MCF 10A (cell line): ENCODE data around the gene RPS21. TPM values are rescaled to one million over a fixed set of nuclear protein-coding genes. Genes with fewer than 3 reads are reported as not detected.

Source experiments
- BruUV-seq: library from RNA; stranded (reverse); fragments of 400-500 nt; replicated peaks from 2 replicates; lab custom pipeline; 2021; lab: Mats Ljungman, UMichigan
- CTCF ChIA-PET: fragments of 300-600 bp; sonication (Branson Sonifier 250); formaldehyde crosslinking; extraction: SDS; loops from one replicate; lab custom pipeline; 2021; ENCODE audit warnings: antibody characterized with exemption, inconsistent platforms; lab: Yijun Ruan, JAX
- POLR2A ChIA-PET: fragments of 300-600, 350-650 bp; sonication (Branson Sonifier 250); formaldehyde crosslinking; extraction: SDS; loops from one replicate; lab custom pipeline; 2020; ENCODE audit warnings: antibody characterized with exemption, inconsistent platforms; lab: Yijun Ruan, JAX
- DNase-seq: peaks from one replicate; pipeline ENCODE4 v3.0.0-alpha.2; 2018; ENCODE audit not compliant: unreplicated experiment
- H3K27ac Mint-ChIP-seq: one replicate; pipeline ENCODE4 v1.8.0; 2022; ENCODE audit warnings: mild to moderate bottlenecking, low read depth, mixed read lengths; ENCODE audit not compliant: unreplicated experiment
- H3K27me3 Mint-ChIP-seq: one replicate; pipeline ENCODE4 v1.8.0; 2022; ENCODE audit warnings: mixed read lengths; ENCODE audit not compliant: insufficient read depth, unreplicated experiment
- H3K36me3 Mint-ChIP-seq: one replicate; pipeline ENCODE4 v1.8.0; 2022; ENCODE audit warnings: mild to moderate bottlenecking, moderate library complexity, mixed read lengths; ENCODE audit not compliant: insufficient read depth, unreplicated experiment
- H3K4me1 Mint-ChIP-seq: one replicate; pipeline ENCODE4 v1.8.0; 2022; ENCODE audit warnings: mixed read lengths; ENCODE audit not compliant: insufficient read depth, unreplicated experiment
- H3K4me3 Mint-ChIP-seq: one replicate; pipeline ENCODE4 v1.8.0; 2022; ENCODE audit warnings: mild to moderate bottlenecking, moderate library complexity, mixed read lengths; ENCODE audit not compliant: unreplicated experiment
- H3K9me3 Mint-ChIP-seq: one replicate; pipeline ENCODE4 v1.8.0; 2022; ENCODE audit warnings: mixed read lengths; ENCODE audit not compliant: unreplicated experiment
- intact Hi-C: fragments of 100-400 bp; cut with micrococcal nuclease; formaldehyde crosslinking; loops from 2 replicates; pipeline ENCODE4 v1.14.1; 2022
- total RNA-seq: library from RNA; stranded (reverse); gene quantifications from 2 replicates; pipeline ENCODE4 v1.2.3, GENCODE V29; 2022
- TF ChIP-seq, protein P1 (sequence below): fragments of 200-600 bp; IDR thresholded peaks from one replicate; pipeline ENCODE4 v1.8.0; 2022; ENCODE audit warnings: antibody characterized with exemption, mild to moderate bottlenecking; ENCODE audit not compliant: unreplicated experiment

RPS21 gene
- total RNA-seq, 1 experiment from 2014 or later: 2,055 TPM

DNA sequence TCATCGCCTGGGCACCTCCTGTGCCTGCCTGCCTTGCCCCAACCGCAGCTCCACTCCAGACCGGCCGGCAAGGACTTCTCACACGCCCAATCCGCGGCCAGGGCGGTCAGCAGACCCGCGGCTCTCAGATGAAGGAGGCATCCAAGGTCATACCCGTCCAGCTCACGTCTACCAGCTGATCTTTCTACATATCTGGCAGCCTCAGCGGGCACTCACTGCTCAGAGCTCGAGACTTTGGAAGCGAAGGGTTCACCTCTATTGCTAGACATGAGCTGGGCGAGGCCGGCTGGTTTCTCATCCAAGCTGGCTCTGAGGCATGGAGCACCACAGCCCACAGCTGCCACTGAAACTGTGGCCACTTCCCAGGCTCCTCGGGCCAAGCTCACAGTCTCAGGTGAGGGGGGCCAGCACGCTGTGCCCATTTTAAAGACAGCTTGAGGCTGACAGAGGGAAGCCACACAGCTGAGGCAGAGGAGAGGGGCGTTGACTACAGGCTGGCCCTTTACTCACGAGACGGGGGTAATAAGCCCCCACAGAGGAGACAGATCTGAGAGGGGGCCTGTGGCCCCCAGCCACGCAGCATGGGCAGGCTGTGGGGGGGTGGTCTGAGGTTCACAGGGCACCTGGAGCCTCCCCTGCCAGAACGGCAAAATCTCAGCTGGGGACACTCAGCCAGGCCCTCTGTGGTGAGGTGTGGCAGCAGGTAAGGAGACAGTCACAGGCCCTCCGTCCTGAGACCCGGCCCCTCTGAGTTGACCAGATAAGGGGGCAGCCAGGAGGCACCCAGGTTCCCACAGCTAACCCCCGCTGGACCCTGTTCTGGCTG, 21.8 kb upstream of the RPS21 start:
- POLR2A ChIA-PET: interaction anchor here (0.5 to 12.9 kb wide), 22 partner anchors 8 to 431 kb away, joined by 3 to 347 read pairs (median 4); partner anchors contain the start of genes ADRM1, LSM14B, MRGBP and PSMA7
- Mint-ChIP-seq H3K4me3 (peak overlapping the region; percentile 80), H3K27me3 (no peaks in the 10 kb centered on the region), H3K4me1 (peaks cover 48% of the 10 kb centered on the region), H3K36me3 (peaks cover 35% of the 10 kb centered on the region), H3K9me3 (no peaks in the 10 kb centered on the region), H3K27ac (no peak overlapping the region)
- TF ChIP-seq, protein P1, sequence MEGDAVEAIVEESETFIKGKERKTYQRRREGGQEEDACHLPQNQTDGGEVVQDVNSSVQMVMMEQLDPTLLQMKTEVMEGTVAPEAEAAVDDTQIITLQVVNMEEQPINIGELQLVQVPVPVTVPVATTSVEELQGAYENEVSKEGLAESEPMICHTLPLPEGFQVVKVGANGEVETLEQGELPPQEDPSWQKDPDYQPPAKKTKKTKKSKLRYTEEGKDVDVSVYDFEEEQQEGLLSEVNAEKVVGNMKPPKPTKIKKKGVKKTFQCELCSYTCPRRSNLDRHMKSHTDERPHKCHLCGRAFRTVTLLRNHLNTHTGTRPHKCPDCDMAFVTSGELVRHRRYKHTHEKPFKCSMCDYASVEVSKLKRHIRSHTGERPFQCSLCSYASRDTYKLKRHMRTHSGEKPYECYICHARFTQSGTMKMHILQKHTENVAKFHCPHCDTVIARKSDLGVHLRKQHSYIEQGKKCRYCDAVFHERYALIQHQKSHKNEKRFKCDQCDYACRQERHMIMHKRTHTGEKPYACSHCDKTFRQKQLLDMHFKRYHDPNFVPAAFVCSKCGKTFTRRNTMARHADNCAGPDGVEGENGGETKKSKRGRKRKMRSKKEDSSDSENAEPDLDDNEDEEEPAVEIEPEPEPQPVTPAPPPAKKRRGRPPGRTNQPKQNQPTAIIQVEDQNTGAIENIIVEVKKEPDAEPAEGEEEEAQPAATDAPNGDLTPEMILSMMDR: no peak
- CTCF ChIA-PET: interaction anchor here (0.7 to 8.3 kb wide), 12 partner anchors 9 to 64 kb away, joined by 3 to 87 read pairs (median 10); partner anchors contain the start of genes ADRM1 and RPS21
- intact Hi-C loops: loop anchor here (1.0 to 5.0 kb wide), 2 partner anchors 40 to 63 kb away; partner anchors contain the start of gene ADRM1
- BruUV-seq: no TSS peak
- peak; percentile 66 for DNase-seq

DNA sequence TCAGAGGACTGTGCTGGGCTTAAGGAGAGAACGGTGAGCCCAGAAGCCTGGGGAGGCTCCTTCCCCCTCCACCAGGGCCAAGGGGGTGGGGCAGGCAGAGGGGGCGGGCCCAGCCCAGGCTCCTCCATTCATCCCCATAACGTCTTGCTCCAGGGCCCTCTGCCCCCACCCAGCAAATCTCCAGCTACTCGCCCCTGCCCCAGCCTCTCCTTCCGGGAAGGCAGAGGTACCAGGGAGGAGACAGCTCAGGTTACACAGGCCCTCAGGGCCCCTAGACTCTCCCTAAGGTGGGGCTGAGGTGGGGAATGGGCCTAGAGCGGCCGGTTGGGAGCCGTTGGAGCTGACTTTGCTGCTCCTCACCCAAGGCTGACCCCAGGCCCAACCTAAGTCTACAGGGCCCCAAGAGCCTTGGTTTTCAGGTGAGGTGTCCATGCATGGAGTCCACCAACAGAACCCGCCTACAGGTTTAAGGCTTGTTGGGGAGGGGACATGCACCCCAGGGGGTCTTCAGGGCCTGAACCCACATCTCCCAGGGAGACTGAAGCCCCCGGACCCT, 21.0 kb upstream of the RPS21 start:
- intact Hi-C loops: loop anchor here (1.0 to 5.0 kb wide), 2 partner anchors 39 to 64 kb away; partner anchors contain the start of gene ADRM1

DNA sequence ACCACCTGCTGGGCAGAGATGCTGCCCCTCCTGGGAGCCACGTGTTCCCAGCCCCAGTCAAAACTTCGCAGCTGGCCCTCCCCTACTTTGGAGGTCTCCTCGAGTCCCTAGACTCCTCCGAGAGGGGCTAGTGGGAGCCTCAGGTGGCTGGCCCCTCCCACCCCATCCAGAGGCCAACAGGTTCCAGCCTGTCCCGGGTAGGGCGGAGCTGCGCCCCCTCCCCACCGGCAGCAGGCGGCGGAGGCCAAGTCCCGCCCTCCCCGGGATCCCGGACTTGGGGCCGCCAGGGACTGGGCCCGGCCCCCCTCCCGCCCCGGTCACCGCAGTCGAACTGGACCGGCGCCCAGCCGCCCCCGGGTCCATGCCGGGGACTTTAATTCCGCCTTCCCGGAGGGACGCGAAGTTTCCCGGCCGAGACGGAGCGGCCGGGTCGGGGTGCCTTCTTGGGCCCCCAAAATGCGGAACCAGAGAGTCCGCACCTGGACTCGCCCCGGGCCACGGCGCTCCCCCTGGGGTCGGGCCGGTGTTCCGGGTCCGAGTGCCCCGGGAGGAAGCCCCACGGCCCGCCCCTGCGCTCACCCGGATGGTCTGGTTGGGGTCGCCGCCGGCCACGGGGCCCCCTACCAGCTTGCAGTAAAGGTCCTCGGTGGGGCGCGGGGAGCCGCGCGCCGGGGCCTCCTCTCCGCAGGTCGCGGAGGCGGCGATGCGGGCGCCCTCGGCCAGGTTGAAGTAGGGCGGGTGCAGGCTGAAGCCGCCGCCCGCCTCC, 20.4 kb upstream of the RPS21 start:
- CTCF ChIA-PET: interaction anchor here (0.6 to 8.3 kb wide), 10 partner anchors 10 to 66 kb away, joined by 3 to 87 read pairs (median 14); partner anchors contain the start of gene RPS21
- DNase-seq: peak; percentile 68
- peaks cover 45% of the 10 kb centered on the region for H3K4me1 Mint-ChIP-seq
- no peaks in the 10 kb centered on the region for H3K27me3 Mint-ChIP-seq
- H3K36me3 Mint-ChIP-seq: peaks cover 26% of the 10 kb centered on the region
- POLR2A ChIA-PET: interaction anchor here (0.6 to 12.9 kb wide), 18 partner anchors 9 to 1614 kb away, joined by 3 to 347 read pairs (median 4); partner anchors contain the start of genes ADRM1, LSM14B, MRGBP and RPS21
- no peaks in the 10 kb centered on the region for H3K9me3 Mint-ChIP-seq
- H3K4me3 Mint-ChIP-seq: peak overlapping the region; percentile 80
- TF ChIP-seq, protein P1: no peak
- intact Hi-C loops: loop anchor here (5.0 kb wide), 1 partner anchor 64 kb away; the partner anchor contains the start of gene ADRM1
- BruUV-seq: no TSS peak
- H3K27ac Mint-ChIP-seq: no peak overlapping the region

More for the DNA sequence above, 21.0 kb upstream of the RPS21 start:
- no peaks in the 10 kb centered on the region for H3K27me3 Mint-ChIP-seq
- H3K27ac Mint-ChIP-seq: no peak overlapping the region
- ChIA-PET POLR2A (interaction anchor here (0.9 to 12.9 kb wide), 16 partner anchors 9 to 430 kb away, joined by 3 to 347 read pairs (median 4); partner anchors contain the start of genes ADRM1, LSM14B, MRGBP and PSMA7), CTCF (interaction anchor here (1.1 to 8.3 kb wide), 8 partner anchors 9 to 64 kb away, joined by 4 to 87 read pairs (median 36); partner anchors contain the start of gene RPS21)
- no peaks in the 10 kb centered on the region for H3K9me3 Mint-ChIP-seq
- TF ChIP-seq, protein P1: no peak
- peaks cover 33% of the 10 kb centered on the region for H3K36me3 Mint-ChIP-seq
- BruUV-seq: TSS peak; percentile 21
- peak overlapping the region; percentile 80 for H3K4me3 Mint-ChIP-seq
- H3K4me1 Mint-ChIP-seq: peaks cover 48% of the 10 kb centered on the region
- peak; percentile 93 for DNase-seq
